PC-3 (cell line): ENCODE data around the gene BAZ2B. TPM values are rescaled to one million over a fixed set of nuclear protein-coding genes. Genes with fewer than 3 reads are reported as not detected.

ENCODE experiments used
- ATAC-seq: fragments of 200-7000 bp; cut with Tn5 transposase; 2 replicates; pipeline ENCODE4 v1.9.1; 2020; ENCODE audit warnings: mild to moderate bottlenecking, moderate library complexity
- BruUV-seq: library from RNA; stranded (reverse); fragments of 400-500 nt; replicated peaks from 2 replicates; lab custom pipeline; 2021; lab: Mats Ljungman, UMichigan
- CTCF ChIA-PET: fragments of 300-600 bp; sonication (Branson Sonifier 250); formaldehyde crosslinking; loops from one replicate; lab custom pipeline; 2022; ENCODE audit warnings: antibody characterized with exemption; lab: Charles Lee
- POLR2A ChIA-PET: fragments of 300-600 bp; sonication (Branson Sonifier 250); formaldehyde crosslinking; loops from one replicate; lab custom pipeline; 2022; ENCODE audit warnings: antibody characterized with exemption; ENCODE audit not compliant: unreplicated experiment; lab: Charles Lee
- DNase-seq: peaks from one replicate; pipeline ENCODE4 v3.0.0-alpha.2; 2015
- H2AFZ ChIP-seq: fragments of 300-600 bp; sonication (generic); 2 replicates; pipeline ENCODE4 v1.6.0; 2016; ENCODE audit warnings: antibody characterized with exemption, low read length
- H3F3A ChIP-seq: fragments of 300-600 bp; sonication (generic); one replicate; pipeline ENCODE4 v1.6.0; 2017; ENCODE audit warnings: antibody characterized with exemption, low read length, control low read depth, mild to moderate bottlenecking; ENCODE audit not compliant: unreplicated experiment
- H3K27ac ChIP-seq: fragments of 300-600 bp; sonication (generic); 2 replicates; pipeline ENCODE4 v1.5.1; 2016; ENCODE audit warnings: mild to moderate bottlenecking, low read length
- H3K27me3 ChIP-seq: fragments of 300-600 bp; sonication (generic); 2 replicates; pipeline ENCODE4 v1.6.1; 2016; ENCODE audit warnings: low read length, mixed read lengths
- H3K36me3 ChIP-seq: fragments of 300-600 bp; sonication (generic); 2 replicates; pipeline ENCODE4 v1.6.1; 2016; ENCODE audit warnings: low read depth, mixed run types, low read length, mixed read lengths
- H3K4me1 ChIP-seq: fragments of 300-600 bp; sonication (generic); 2 replicates; pipeline ENCODE4 v1.5.1; 2016; ENCODE audit warnings: low read length; ENCODE audit not compliant: insufficient read depth
- H3K4me2 ChIP-seq: fragments of 300-600 bp; sonication (generic); 2 replicates; pipeline ENCODE4 v1.6.0; 2016; ENCODE audit warnings: low read length
- H3K4me3 ChIP-seq: fragments of 300-600 bp; sonication (generic); 2 replicates; pipeline ENCODE4 v1.5.1; 2016; ENCODE audit warnings: mild to moderate bottlenecking, low read length, mixed read lengths
- H3K79me2 ChIP-seq: fragments of 300-600 bp; sonication (generic); 2 replicates; pipeline ENCODE4 v1.6.1; 2017; ENCODE audit warnings: low read length, mixed read lengths
- H3K9ac ChIP-seq: fragments of 300-600 bp; sonication (generic); 2 replicates; pipeline ENCODE4 v1.6.0; 2016; ENCODE audit warnings: mild to moderate bottlenecking, low read length
- H3K9me2 ChIP-seq: fragments of 300-600 bp; sonication (generic); replicated peaks from 2 replicates; pipeline ENCODE4 v1.6.1; 2016; ENCODE audit warnings: mixed run types, low read length, mixed read lengths
- H3K9me3 ChIP-seq: fragments of 300-600 bp; sonication (generic); 2 replicates; pipeline ENCODE4 v1.6.1; 2016; ENCODE audit warnings: low read length, mixed read lengths
- H4K20me1 ChIP-seq: fragments of 300-600 bp; sonication (generic); 2 replicates; pipeline ENCODE4 v1.6.1; 2016; ENCODE audit warnings: low read length, mixed read lengths
- EZH2 ChIP-seq: fragments of 300-600 bp; sonication (generic); IDR thresholded peaks from one replicate; pipeline ENCODE4 v1.6.1; 2017; ENCODE audit warnings: antibody characterized with exemption, mild to moderate bottlenecking, low read length; ENCODE audit not compliant: unreplicated experiment
- EZH2phosphoT487 ChIP-seq: fragments of 300-600 bp; sonication (generic); IDR thresholded peaks from 2 replicates; pipeline ENCODE4 v1.6.1; 2018; ENCODE audit warnings: mild to moderate bottlenecking, antibody characterized with exemption, low read length, borderline replicate concordance
- intact Hi-C: fragments of 100-400 bp; cut with micrococcal nuclease; formaldehyde crosslinking; loops from 2 replicates; pipeline ENCODE4 v1.9.0; 2023
- total RNA-seq: library from RNA; depleted of rRNA; stranded (reverse); fragments of >200 nt; gene quantifications from 2 replicates; pipeline ENCODE4 v1.2.3, GENCODE V29; 2014
- TF ChIP-seq, protein P1 (sequence below): fragments of 300-600 bp; sonication (generic); conservative IDR thresholded peaks from 2 replicates; pipeline ENCODE4 v1.5.1; 2017; ENCODE audit warnings: antibody characterized with exemption, low read depth, mild to moderate bottlenecking, low read length

BAZ2B gene
- total RNA-seq, 1 experiment from 2014 or later, result 19.6 TPM

DNA sequence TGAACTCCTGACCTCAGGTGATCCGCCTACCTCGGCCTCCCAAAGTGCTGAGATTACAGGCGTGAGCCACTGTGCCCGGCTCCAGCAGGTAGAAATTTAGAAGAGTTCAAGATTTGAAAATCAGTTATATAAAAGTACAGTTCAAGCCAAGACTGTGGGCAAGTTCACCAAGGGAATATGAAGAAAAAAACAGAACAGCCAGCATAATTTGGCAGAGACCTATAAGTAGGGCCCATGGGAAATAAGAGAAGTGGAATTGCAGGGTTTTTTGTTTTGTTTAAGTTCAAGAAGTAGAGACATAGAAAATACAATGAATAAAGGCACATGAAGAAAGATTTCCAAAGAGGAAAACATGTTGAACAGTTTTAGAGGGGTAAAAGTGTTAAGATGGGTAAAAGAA is 57.9 kb downstream of the BAZ2B start:
- Histone ChIP-seq H3K27me3 (no peaks in the 10 kb centered on the region), H3K79me2 (no peaks in the 10 kb centered on the region), H3K9ac (no peak overlapping the region), H4K20me1 (no peaks in the 10 kb centered on the region), H3K9me2 (no peaks in the 10 kb centered on the region), H3F3A (no peaks in the 10 kb centered on the region), H3K36me3 (no peaks in the 10 kb centered on the region), H3K4me3 (no peak overlapping the region), H3K27ac (no peak overlapping the region), H2AFZ (no peak overlapping the region), H3K9me3 (no peaks in the 10 kb centered on the region), H3K4me1 (no peaks in the 10 kb centered on the region), H3K4me2 (no peak overlapping the region)
- POLR2A ChIA-PET, result interaction anchor here (0.6 kb wide), 1 partner anchor 154 kb away, joined by 16 read pairs; the partner anchor contains the start of gene MARCHF7
- no peak for ATAC-seq
- DNase-seq, result no peak
- CTCF ChIA-PET, result no interaction called here
- intact Hi-C loops, result loop anchor here (5.0 kb wide), 1 partner anchor 44 kb away; no protein-coding TSS in a partner anchor
- TF ChIP-seq EZH2phosphoT487 (no peak), EZH2 (no peak)
- TF ChIP-seq, protein P1, sequence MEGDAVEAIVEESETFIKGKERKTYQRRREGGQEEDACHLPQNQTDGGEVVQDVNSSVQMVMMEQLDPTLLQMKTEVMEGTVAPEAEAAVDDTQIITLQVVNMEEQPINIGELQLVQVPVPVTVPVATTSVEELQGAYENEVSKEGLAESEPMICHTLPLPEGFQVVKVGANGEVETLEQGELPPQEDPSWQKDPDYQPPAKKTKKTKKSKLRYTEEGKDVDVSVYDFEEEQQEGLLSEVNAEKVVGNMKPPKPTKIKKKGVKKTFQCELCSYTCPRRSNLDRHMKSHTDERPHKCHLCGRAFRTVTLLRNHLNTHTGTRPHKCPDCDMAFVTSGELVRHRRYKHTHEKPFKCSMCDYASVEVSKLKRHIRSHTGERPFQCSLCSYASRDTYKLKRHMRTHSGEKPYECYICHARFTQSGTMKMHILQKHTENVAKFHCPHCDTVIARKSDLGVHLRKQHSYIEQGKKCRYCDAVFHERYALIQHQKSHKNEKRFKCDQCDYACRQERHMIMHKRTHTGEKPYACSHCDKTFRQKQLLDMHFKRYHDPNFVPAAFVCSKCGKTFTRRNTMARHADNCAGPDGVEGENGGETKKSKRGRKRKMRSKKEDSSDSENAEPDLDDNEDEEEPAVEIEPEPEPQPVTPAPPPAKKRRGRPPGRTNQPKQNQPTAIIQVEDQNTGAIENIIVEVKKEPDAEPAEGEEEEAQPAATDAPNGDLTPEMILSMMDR, result no peak
- BruUV-seq, result no TSS peak

DNA sequence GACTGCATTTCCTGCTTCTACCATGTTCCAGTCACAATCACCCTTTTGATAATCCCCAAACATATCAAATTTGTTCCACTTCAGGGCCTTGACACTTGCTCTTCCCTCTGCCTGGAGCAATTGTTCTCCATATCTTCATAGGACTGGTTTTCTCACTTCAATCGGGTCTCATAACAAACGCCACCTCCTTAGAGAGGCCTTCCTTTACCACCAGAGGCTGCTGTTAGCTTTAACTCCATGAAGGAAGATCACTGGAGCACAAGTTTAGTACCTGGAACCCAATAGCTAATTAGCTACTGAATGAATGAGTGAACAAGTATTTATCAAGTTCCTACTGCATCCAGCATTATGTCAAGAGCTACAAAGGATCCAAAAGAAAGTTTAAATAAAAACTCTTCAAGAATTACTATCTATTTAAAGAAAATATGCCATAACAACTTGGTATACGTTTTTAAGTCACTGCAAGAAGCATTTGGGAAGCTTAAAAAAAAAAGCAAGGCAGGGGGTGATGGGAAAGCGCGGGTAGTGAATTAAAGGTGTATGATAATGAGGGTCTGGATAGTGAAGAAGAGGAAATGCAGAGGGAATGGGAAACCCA is 58.8 kb downstream of the BAZ2B start:
- H3K4me3 ChIP-seq, result no peak overlapping the region
- H3K36me3 ChIP-seq, result no peaks in the 10 kb centered on the region
- H3K79me2 ChIP-seq, result no peaks in the 10 kb centered on the region
- no peaks in the 10 kb centered on the region for H3K9me3 ChIP-seq
- no peaks in the 10 kb centered on the region for H3K4me1 ChIP-seq
- H3K9me2 ChIP-seq, result no peaks in the 10 kb centered on the region
- H3K27ac ChIP-seq, result no peak overlapping the region
- no peak overlapping the region for H3K4me2 ChIP-seq
- intact Hi-C loops, result loop anchor here (1.0 to 5.0 kb wide), 2 partner anchors 45 to 120 kb away; no protein-coding TSS in a partner anchor
- BruUV-seq, result no TSS peak
- ChIA-PET POLR2A (interaction anchor here (0.6 kb wide), 1 partner anchor 12 kb away, joined by 5 read pairs; no protein-coding TSS in a partner anchor), CTCF (interaction anchor here (0.5 to 1.1 kb wide), 5 partner anchors 58 to 410 kb away, joined by 3 to 12 read pairs (median 7); partner anchors contain the start of genes BAZ2B and MARCHF7)
- H3K9ac ChIP-seq, result no peak overlapping the region
- no peak for TF ChIP-seq EZH2phosphoT487
- TF ChIP-seq EZH2, result no peak
- TF ChIP-seq, protein P1, result peak; percentile 70
- no peak overlapping the region for H2AFZ ChIP-seq
- no peaks in the 10 kb centered on the region for H3K27me3 ChIP-seq
- DNase-seq (peak; percentile 47), ATAC-seq (peak; percentile 67)
- H4K20me1 ChIP-seq, result no peaks in the 10 kb centered on the region
- H3F3A ChIP-seq, result no peaks in the 10 kb centered on the region
